ENCODE measurements around the gene MED10. TPM values are rescaled to one million over a fixed set of nuclear protein-coding genes. Genes with fewer than 3 reads are reported as not detected.

The MED10 gene
- polyA plus RNA-seq, 1 donor (not counting 4 experiments of a cell fraction or from before 2014, with no cell fraction given): 38.8 TPM

- dilution Hi-C loops (cut with MboI; ENCODE audit: extremely low pct_ligation_motif_present, low sequenced_read_pairs): no loop called here
- DNase-seq (ENCODE audit: low read depth, low spot score): no peak
These were observed 45.2 kb upstream of the MED10 start for GRCh38 chr5:6423327-6424109.

GRCh38 chr5:6419340-6419852 lies 41.0 kb upstream of the MED10 start:
- no peaks in the 10 kb centered on the region for H3K27me3 ChIP-seq (ENCODE audit: control insufficient read depth, extremely low read depth, insufficient read depth, low read length)
- dilution Hi-C loops (cut with MboI; ENCODE audit: extremely low pct_ligation_motif_present, low sequenced_read_pairs): no loop called here
- no peaks in the 10 kb centered on the region for H3K9me1 ChIP-seq (ENCODE audit: control insufficient read depth, extremely low read depth, insufficient read depth, low read length)
- no peaks in the 10 kb centered on the region for H3K79me2 ChIP-seq (ENCODE audit: control insufficient read depth, insufficient read depth, low read length)
- DNase-seq (ENCODE audit: low read depth, low spot score) (no peak), FAIRE-seq (no peak)
- no peaks in the 10 kb centered on the region for H3K9me3 ChIP-seq (ENCODE audit: control insufficient read depth, low read depth, low read length)
- H3K36me3 ChIP-seq (ENCODE audit: control insufficient read depth in 2 of 2, extremely low read depth in 1 of 2, insufficient read depth in 2 of 2, low read length in 2 of 2): no peaks in the 10 kb centered on the region
- no peak overlapping the region for H3K27ac ChIP-seq (ENCODE audit: control insufficient read depth, insufficient read depth, low read length)
- H3K4me1 ChIP-seq (ENCODE audit: control insufficient read depth, extremely low read depth, insufficient read depth, low read length): no peaks in the 10 kb centered on the region
- no peaks in the 10 kb centered on the region for H4K20me1 ChIP-seq (ENCODE audit: control insufficient read depth, extremely low read depth, insufficient read depth, low read length)
- no peak overlapping the region for H3K9ac ChIP-seq (ENCODE audit: control insufficient read depth, extremely low read depth, insufficient read depth, low read length)
- H3K4me3 ChIP-seq (ENCODE audit: control insufficient read depth in 2 of 3, extremely low read depth in 1 of 3, insufficient read depth in 2 of 3, low read depth in 1 of 3, low read length in 3 of 3): no peak overlapping the region
- no peak overlapping the region for H3K4me2 ChIP-seq (ENCODE audit: control insufficient read depth, extremely low read depth, insufficient read depth, low read depth, low read length)
- no peak overlapping the region for H2AFZ ChIP-seq (ENCODE audit: control insufficient read depth, low read length)
- TF ChIP-seq EZH2 (IDR thresholded peaks at IDR 0.05; ENCODE audit: low read length) (no peak), CTCF (optimal IDR thresholded peaks at IDR 0.05 in 1 of 3, IDR thresholded peaks at IDR 0.05 in 1 of 3, conservative IDR thresholded peaks at IDR 0.05 in 1 of 3; ENCODE audit: extremely low read depth in 1 of 3, insufficient read depth in 2 of 3, low read length in 3 of 3) (no peak)

More at GRCh38 chr5:6423327-6424109, 45.2 kb upstream of the MED10 start:
- no peak overlapping the region for H3K4me2 ChIP-seq (ENCODE audit: control insufficient read depth, extremely low read depth, insufficient read depth, low read depth, low read length)
- H4K20me1 ChIP-seq (ENCODE audit: control insufficient read depth, extremely low read depth, insufficient read depth, low read length): no peaks in the 10 kb centered on the region
- H3K4me1 ChIP-seq (ENCODE audit: control insufficient read depth, extremely low read depth, insufficient read depth, low read length): peaks cover 14% of the 10 kb centered on the region
- H3K9ac ChIP-seq (ENCODE audit: control insufficient read depth, extremely low read depth, insufficient read depth, low read length): no peak overlapping the region
- no peaks in the 10 kb centered on the region for H3K9me3 ChIP-seq (ENCODE audit: control insufficient read depth, low read depth, low read length)
- H3K9me1 ChIP-seq (ENCODE audit: control insufficient read depth, extremely low read depth, insufficient read depth, low read length): no peaks in the 10 kb centered on the region
- no peak overlapping the region for H3K4me3 ChIP-seq (ENCODE audit: control insufficient read depth in 2 of 3, extremely low read depth in 1 of 3, insufficient read depth in 2 of 3, low read depth in 1 of 3, low read length in 3 of 3)
- no peak overlapping the region for H2AFZ ChIP-seq (ENCODE audit: control insufficient read depth, low read length)
- no peak for FAIRE-seq
- TF ChIP-seq CTCF (optimal IDR thresholded peaks at IDR 0.05 in 1 of 3, IDR thresholded peaks at IDR 0.05 in 1 of 3, conservative IDR thresholded peaks at IDR 0.05 in 1 of 3; ENCODE audit: extremely low read depth in 1 of 3, insufficient read depth in 2 of 3, low read length in 3 of 3) (no peak), EZH2 (IDR thresholded peaks at IDR 0.05; ENCODE audit: low read length) (no peak)
- H3K36me3 ChIP-seq (ENCODE audit: control insufficient read depth in 2 of 2, extremely low read depth in 1 of 2, insufficient read depth in 2 of 2, low read length in 2 of 2): no peaks in the 10 kb centered on the region
- H3K27me3 ChIP-seq (ENCODE audit: control insufficient read depth, extremely low read depth, insufficient read depth, low read length): no peaks in the 10 kb centered on the region
- H3K79me2 ChIP-seq (ENCODE audit: control insufficient read depth, insufficient read depth, low read length): no peaks in the 10 kb centered on the region
- H3K27ac ChIP-seq (ENCODE audit: control insufficient read depth, insufficient read depth, low read length): no peak overlapping the region

Data from keratinocyte (primary cell).